ENCODE measurements around the gene NAV2. TPM values are rescaled to one million over a fixed set of nuclear protein-coding genes. Genes with fewer than 3 reads are reported as not detected.

Gene NAV2
- total RNA-seq, 1 donor from 2014 or later: 33.2 TPM

- DNase-seq (ENCODE audit: low spot score) (no peak), ATAC-seq (no peak)
- intact Hi-C loops (cut with DNase I): no loop called here
Measured at GRCh38 chr11:20026629-20027555, 314.3 kb downstream of the NAV2 start.

GRCh38 chr11:20027556-20028013 lies 314.9 kb downstream of the NAV2 start:
- DNase-seq (ENCODE audit: low spot score): no peak
- ATAC-seq: no peak
- intact Hi-C loops (cut with DNase I): no loop called here

GRCh38 chr11:20029193-20029592 lies 316.6 kb downstream of the NAV2 start:
- DNase-seq (ENCODE audit: low spot score) (no peak), ATAC-seq (no peak)
- intact Hi-C loops (cut with DNase I): no loop called here

- ATAC-seq: no peak
Measured at GRCh38 chr11:20030472-20030871, 317.8 kb downstream of the NAV2 start.

GRCh38 chr11:20031155-20032001 lies 318.7 kb downstream of the NAV2 start:
- intact Hi-C loops (cut with DNase I): no loop called here
- ATAC-seq: no peak
- no peak for DNase-seq (ENCODE audit: low spot score)

More at GRCh38 chr11:20030472-20030871, 317.8 kb downstream of the NAV2 start:
- intact Hi-C loops (cut with DNase I): no loop called here
- no peak for DNase-seq (ENCODE audit: low spot score)

GRCh38 chr11:20032127-20032526 lies 319.5 kb downstream of the NAV2 start:
- no peak for ATAC-seq
- intact Hi-C loops (cut with DNase I): no loop called here
- no peak for DNase-seq (ENCODE audit: low spot score)

GRCh38 chr11:20032577-20033260 lies 320.1 kb downstream of the NAV2 start:
- DNase-seq (ENCODE audit: low spot score) (no peak), ATAC-seq (no peak)
- intact Hi-C loops (cut with DNase I): no loop called here

GRCh38 chr11:20033806-20034205 lies 321.2 kb downstream of the NAV2 start:
- DNase-seq (ENCODE audit: low spot score) (no peak), ATAC-seq (no peak)

GRCh38 chr11:20034941-20035340 lies 322.3 kb downstream of the NAV2 start:
- DNase-seq (ENCODE audit: low spot score): no peak
- ATAC-seq: no peak
- intact Hi-C loops (cut with DNase I): no loop called here

More at GRCh38 chr11:20033806-20034205, 321.2 kb downstream of the NAV2 start:
- intact Hi-C loops (cut with DNase I): no loop called here

- intact Hi-C loops (cut with DNase I): no loop called here
- ATAC-seq (no peak), DNase-seq (ENCODE audit: low spot score) (no peak)
Measured at GRCh38 chr11:20035375-20035700, 322.7 kb downstream of the NAV2 start.

GRCh38 chr11:20035701-20036601 lies 323.3 kb downstream of the NAV2 start:
- intact Hi-C loops (cut with DNase I): no loop called here
- DNase-seq (ENCODE audit: low spot score) (no peak), ATAC-seq (peak; percentile 95)

- DNase-seq (ENCODE audit: low spot score) (no peak), ATAC-seq (peak; percentile 36)
- intact Hi-C loops (cut with DNase I): no loop called here
Measured at GRCh38 chr11:20036626-20037335, 324.1 kb downstream of the NAV2 start.

GRCh38 chr11:20037396-20038153 lies 324.9 kb downstream of the NAV2 start:
- no peak for ATAC-seq
- intact Hi-C loops (cut with DNase I): no loop called here
- DNase-seq (ENCODE audit: low spot score): no peak

GRCh38 chr11:20038412-20038811 lies 325.8 kb downstream of the NAV2 start:
- ATAC-seq (no peak), DNase-seq (ENCODE audit: low spot score) (no peak)
- intact Hi-C loops (cut with DNase I): no loop called here

- ATAC-seq (no peak), DNase-seq (ENCODE audit: low spot score) (no peak)
- intact Hi-C loops (cut with DNase I): no loop called here
Measured at GRCh38 chr11:20038972-20039371, 326.3 kb downstream of the NAV2 start.

GRCh38 chr11:20041499-20041898 lies 328.9 kb downstream of the NAV2 start:
- no peak for DNase-seq (ENCODE audit: low spot score)
- intact Hi-C loops (cut with DNase I): no loop called here
- no peak for ATAC-seq

GRCh38 chr11:20042045-20042639 lies 329.5 kb downstream of the NAV2 start:
- ATAC-seq (no peak), DNase-seq (ENCODE audit: low spot score) (no peak)
- intact Hi-C loops (cut with DNase I): no loop called here
